GM18873 (cell line): Measurements from ENCODE around the gene NDUFV1.
"Not testable (repeated sequence)": the region's sequence is repeated elsewhere in the genome, so short reads cannot be mapped to it uniquely, and the experiment has no call there.

Experiments used
- ATAC-seq: cut with Tn5 transposase; IDR thresholded peaks from one replicate; pipeline ENCODE4 v1.9.1; 2021; ENCODE audit warnings: mild to moderate bottlenecking, moderate library complexity, moderate number of reproducible peaks; ENCODE audit not compliant: unreplicated experiment, low FRiP score

The NDUFV1 gene

GRCh38 chr11:67622905-67623304 is 16.2 kb downstream of the NDUFV1 start:
- not testable (repeated sequence) for ATAC-seq

DNA sequence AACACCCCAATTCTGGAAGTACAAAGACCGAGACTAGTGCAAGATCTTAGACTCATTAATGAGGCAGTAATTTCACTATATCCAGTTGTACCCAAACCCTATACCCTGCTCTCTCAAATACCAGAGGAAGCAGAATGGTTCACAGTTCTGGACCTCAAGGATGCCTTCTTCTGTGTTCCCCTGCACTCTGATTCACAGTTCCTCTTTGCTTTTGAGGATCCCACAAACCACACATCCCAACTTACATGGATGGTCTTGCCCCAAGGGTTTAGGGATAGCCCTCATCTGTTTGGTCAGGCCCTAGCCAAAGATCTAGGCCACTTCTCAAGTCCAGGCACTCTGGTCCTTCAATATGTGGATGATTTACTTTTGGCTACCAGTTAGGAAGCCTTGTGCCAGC is 17.1 kb downstream of the NDUFV1 start:
- ATAC-seq = not testable (repeated sequence)

GRCh38 chr11:67626131-67626833 is 19.5 kb downstream of the NDUFV1 start:
- ATAC-seq = not testable (repeated sequence)

GRCh38 chr11:67626970-67627369 is 20.2 kb downstream of the NDUFV1 start:
- ATAC-seq = no peak

- ATAC-seq = no peak
Observed at GRCh38 chr11:67627441-67627811, 20.7 kb downstream of the NDUFV1 start.

DNA sequence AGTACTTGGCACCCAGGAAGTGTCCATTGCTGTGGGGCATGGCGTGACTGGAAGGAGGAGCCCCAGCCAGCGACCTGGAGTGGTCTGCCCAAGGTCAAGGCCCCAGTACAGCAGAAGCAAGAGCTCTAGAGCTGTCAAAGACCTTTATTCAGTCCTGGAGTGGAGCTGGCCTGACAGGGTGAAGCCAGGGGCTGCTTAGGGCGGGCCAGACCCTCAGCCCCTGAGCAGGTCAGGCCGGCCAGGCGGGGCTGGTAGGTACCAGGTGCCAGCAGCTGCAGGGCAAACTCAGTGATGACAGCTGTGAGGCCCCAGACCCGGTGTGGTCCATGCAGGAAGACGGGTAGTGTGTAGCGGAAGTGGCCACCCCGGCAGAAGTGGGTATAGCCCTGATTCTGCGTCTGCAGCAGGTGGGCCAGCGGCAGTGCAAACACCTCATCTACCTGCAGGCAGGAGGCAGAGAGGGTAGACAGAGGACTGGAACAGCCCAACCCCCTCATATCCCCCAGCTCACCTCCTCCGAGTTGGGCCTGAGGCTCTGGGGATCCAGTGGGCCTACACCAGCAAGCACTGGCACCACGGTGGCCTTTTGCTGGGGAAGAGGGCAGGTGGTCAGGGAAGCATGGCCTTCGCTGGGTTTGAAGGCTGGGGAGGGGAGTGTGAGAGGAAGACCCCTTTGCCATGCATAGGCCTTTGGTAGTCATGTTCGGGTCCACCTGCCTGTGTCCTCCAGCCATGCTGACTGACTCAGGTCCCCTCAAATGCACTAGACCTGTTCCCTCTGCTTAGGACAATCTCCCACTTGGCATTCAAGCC is 21.3 kb downstream of the NDUFV1 start:
- no peak for ATAC-seq

GRCh38 chr11:67628710-67629385 is 22.1 kb downstream of the NDUFV1 start:
- no peak for ATAC-seq

DNA sequence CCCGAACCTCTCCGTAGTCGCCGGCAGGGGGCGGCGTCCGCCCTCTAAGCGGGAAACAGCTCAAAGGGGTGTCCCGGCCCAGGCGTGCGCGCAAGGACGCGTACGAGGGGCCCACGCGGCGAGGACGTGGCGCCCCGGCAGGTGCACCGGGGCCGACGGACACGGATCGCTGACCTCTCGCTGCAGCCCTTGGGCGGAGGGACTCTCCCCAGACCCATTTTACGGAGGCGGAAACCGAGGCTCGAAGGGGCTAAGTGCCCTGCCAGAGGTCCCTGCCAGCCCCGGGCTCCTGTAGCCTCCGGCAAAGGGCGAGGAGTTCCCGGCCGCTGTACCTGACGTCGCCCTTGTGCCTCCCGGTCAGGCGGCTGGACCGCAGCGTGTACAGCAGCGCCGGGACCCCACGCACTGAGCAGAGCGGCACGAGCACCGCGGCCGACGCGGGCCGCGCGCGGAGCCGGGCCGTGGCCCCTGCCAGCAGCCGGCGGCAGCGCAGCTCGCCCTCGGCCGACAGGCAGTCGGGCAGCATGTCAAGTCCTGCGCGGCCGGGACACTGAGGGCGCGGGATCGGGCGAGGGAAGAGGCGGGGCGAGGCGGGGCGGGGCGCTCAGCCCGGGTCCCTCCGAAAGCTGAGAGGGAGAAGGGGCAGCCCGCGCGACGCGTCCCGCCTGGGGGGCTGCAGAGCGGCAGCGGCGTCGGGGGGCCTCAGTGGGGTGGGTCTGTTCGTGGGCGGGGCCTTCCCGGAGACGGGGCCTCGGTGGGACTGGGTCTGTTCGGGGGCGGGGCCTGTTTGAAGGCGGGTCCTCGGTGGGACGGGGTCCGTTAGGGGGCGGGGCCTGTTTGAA is 22.9 kb downstream of the NDUFV1 start, which contains the start of gene NUDT8:
TSS of gene NUDT8 (minus strand) at position 552 of the 842 bp plus-strand sequence. CDS start at position 526, 26 bp downstream.
- peak; percentile 37 for ATAC-seq

- peak; percentile 48 for ATAC-seq
Observed at GRCh38 chr11:67630228-67630942, 23.6 kb downstream of the NDUFV1 start.

DNA sequence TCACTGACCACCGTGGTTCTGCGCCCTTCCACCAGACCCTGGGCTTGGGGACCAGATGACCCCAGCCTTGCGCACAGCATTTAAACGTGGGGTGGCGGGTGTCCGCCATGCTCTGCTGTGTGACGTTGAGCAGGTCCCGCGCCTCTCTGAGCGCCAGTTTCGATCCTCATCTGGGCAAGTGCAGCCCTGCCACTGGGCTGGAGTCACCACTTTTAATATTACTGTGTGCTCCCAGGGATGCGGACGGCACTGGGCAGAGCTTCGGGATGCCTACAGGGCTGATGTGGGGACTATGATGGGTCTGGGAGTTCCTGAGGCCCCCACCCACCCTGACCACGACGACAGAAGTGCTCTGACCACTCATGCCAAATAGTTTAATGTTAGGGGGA is 24.2 kb downstream of the NDUFV1 start:
- no peak for ATAC-seq

DNA sequence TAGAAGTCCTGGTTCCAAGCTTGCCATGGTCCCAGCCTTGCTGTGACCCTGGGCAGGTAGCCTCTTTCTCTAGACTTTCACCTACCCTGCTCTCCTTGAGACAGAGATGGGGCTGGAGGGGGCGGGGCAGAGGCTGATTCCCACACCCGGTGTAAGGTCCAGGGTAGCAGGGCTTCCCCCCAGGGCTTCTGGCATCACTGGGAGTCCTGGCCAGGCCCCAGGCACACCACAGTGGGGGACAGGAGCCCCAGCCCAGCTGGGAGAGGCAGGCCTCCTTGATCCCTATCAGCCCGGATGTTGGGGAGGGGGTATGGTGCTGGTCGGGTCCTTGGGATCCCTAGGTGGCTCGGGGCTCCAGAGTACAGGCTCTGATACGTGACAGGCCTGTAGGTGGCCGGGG is 24.7 kb downstream of the NDUFV1 start:
- no peak for ATAC-seq

DNA sequence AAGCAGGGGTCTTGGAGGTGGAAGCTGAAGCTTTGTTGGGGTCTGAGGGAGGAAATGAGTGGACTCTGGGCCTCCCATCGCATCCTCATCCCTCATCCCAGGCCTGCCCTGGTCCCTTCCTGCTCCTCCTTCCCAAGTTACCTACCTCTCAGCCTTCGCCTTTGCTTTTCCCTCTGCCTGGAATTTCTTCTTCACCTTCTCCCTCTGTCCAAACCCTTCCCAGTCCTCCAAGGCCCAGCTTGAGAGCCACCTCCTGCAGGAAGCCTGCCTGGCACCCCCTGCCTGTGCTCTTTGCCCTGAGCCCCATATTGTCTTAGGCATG is 25.1 kb downstream of the NDUFV1 start:
- ATAC-seq = no peak

GRCh38 chr11:67632175-67632981 is 25.6 kb downstream of the NDUFV1 start:
- ATAC-seq = no peak

GRCh38 chr11:67632982-67633755 is 26.4 kb downstream of the NDUFV1 start:
- no peak for ATAC-seq

DNA sequence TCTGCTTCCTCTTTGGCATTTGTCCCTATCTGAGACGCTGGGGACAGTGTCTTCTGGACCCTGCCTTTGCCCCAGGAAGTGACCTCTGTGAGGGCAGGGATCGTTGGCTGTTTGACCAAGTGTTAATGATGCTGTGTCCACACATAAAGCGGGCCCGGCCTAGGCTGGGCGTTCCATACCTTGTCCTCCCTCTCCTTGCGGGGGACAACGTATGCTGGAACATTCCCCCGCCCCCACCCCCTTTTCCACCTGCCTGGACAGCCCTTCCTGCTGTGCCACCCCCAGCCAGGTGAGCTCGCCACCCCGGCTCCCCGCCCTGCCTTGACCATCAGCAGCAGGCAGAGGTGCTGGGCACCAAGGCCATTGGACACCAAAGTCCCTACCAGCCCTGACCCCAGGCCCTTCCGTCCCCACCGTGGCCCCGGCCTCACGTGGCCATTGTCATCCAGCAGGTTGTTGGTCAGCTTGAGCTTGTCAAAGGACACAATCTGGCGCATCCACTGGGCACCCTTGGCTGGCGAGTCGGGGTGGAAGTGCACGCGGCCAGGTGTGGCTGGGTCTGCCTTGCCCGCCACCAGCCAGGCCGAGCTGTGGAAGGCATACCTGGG is 27.1 kb downstream of the NDUFV1 start:
- no peak for ATAC-seq

DNA sequence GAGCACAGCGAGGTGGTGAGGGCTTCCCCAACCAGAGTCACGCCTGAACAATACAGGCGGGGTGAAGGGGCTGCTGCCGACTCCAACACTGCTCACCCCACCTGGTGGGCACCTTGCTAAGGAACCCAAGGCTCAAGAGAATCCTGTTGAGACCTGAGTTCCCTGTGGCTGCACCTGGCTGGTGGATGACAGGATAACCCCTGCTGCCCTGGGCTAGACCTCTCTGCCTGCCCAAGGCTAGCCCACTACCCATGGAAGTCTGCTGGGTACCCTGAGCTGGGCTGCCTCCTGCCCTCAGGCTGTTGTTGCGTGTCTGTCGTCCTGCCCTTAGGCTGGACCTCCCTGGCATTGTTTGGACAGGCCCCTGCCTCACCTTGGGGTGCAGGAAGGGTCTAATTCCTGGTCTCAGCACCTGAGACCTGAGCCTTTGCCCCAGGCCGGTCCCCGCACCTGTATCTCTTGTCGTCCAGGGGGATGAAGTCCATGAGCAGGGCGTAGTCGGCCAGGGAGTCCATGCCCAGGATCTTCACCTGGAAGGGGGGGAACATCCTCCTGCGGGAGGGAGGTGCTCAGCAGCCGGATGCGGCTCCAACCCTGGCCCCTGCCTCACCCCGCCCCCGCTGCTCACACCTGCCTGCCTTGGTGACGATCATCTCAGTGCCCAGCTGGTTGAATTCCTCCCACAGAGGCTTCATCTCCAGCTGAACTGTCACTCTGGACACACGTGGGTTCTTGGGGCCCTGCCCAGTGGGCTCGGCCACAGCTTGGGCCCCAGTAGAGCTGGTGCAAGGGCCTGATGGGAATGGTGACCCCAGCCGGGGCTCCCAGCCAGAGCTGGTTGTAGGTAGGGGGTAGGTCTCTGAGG is 27.9 kb downstream of the NDUFV1 start:
- no peak for ATAC-seq

DNA sequence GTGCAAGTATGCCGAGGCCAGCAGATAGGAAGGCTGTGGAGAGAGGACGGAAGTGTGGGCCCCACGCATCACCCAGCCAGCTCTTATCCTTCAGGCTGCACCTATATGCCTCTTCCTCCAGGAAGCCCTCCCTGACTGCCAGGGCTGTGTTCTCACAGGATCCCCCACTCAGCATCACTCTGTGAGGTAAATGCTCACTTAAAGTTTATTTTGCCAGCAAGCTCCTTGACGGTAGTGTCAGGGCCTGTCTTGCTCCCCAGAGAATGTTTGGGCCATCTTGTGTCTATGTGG is 28.4 kb downstream of the NDUFV1 start:
- ATAC-seq = no peak
